Left hindlimb (tissue), 1 donor: Measurements from ENCODE around the gene CRBN.

ENCODE experiments used
- DNase-seq: peaks from one replicate; pipeline ENCODE4 v3.0.0-alpha.2; 2018

CRBN gene

GRCh38 chr3:3109407-3110298, 69.8 kb downstream of the CRBN start:
- no peak for DNase-seq

- DNase-seq = no peak
Measured at GRCh38 chr3:3107858-3108257, 71.6 kb downstream of the CRBN start.

GRCh38 chr3:3107181-3107580, 72.3 kb downstream of the CRBN start:
- no peak for DNase-seq

- DNase-seq = no peak
Measured at GRCh38 chr3:3105815-3106214, 73.7 kb downstream of the CRBN start.

- DNase-seq = no peak
Measured at GRCh38 chr3:3105246-3105645, 74.2 kb downstream of the CRBN start.

GRCh38 chr3:3102751-3103150, 76.7 kb downstream of the CRBN start:
- DNase-seq = no peak

- no peak for DNase-seq
Measured at GRCh38 chr3:3101660-3102458, 77.6 kb downstream of the CRBN start.
